Gastroesophageal sphincter (tissue), 4 donors: ENCODE results near the gene STARD9. TPM values are rescaled to one million over a fixed set of nuclear protein-coding genes. Genes with fewer than 3 reads are reported as not detected.
"Not testable (repeated sequence)": the region's sequence is repeated elsewhere in the genome, so short reads cannot be mapped to it uniquely, and the experiment has no call there.

ENCODE experiments used
- ATAC-seq: fragments of 150-250 bp; one replicate; pipeline ENCODE4 v1.9.1; 2016; ENCODE audit warnings: mild to moderate bottlenecking, moderate library complexity
- H3K27ac ChIP-seq, 4 donors: fragments of 200-600 bp; sonication (generic) in 3 of 4; 1 replicate in 3 of 4; 2 replicates in 1 of 4; pipeline ENCODE4 v1.5.1; 2016 to 2019
- H3K27me3 ChIP-seq: fragments of 200-600 bp; sonication (generic); one replicate; pipeline ENCODE4 v1.5.1; 2019
- H3K36me3 ChIP-seq, 2 donors: fragments of 200-600 bp; sonication (generic); one replicate each; pipeline ENCODE4 v1.5.1; 2019; ENCODE audit warnings: control low read depth in 1 of 2
- H3K4me1 ChIP-seq, 3 donors: fragments of 200-600 bp; sonication (generic); 1 replicate in 2 of 3; 2 replicates in 1 of 3; pipeline ENCODE4 v1.5.1; 2016 to 2019; ENCODE audit warnings: control low read depth in 2 of 3
- H3K4me3 ChIP-seq, 2 donors: fragments of 200-600 bp; sonication (generic); one replicate each; pipeline ENCODE4 v1.5.1; 2019; ENCODE audit warnings: mild to moderate bottlenecking in 1 of 2, moderate library complexity in 1 of 2
- H3K9me3 ChIP-seq, 3 donors: fragments of 200-600 bp; sonication (generic); one replicate each; pipeline ENCODE4 v1.5.1; 2017 to 2019; ENCODE audit warnings: control low read depth in 2 of 3
- EP300 ChIP-seq: sonication (generic); formaldehyde crosslinking; IDR thresholded peaks from one replicate; pipeline ENCODE4 v1.6.1; 2017; ENCODE audit warnings: antibody characterized with exemption, mild to moderate bottlenecking
- POLR2A ChIP-seq, 2 donors: fragments of 450-650 bp; IDR thresholded peaks; one replicate each; pipeline ENCODE4 v1.6.1; 2017; ENCODE audit warnings: antibody characterized with exemption in 2 of 2, mild to moderate bottlenecking in 2 of 2, moderate library complexity in 1 of 2
- POLR2AphosphoS5 ChIP-seq: sonication (generic); formaldehyde crosslinking; IDR thresholded peaks from one replicate; pipeline ENCODE4 v1.6.1; 2017; ENCODE audit warnings: antibody characterized with exemption
- WGBS, 2 donors: methylation state at CpG; one replicate each; pipeline ENCODE4 v1.1.5; 2018; ENCODE audit warnings: low coverage in 1 of 2; 5-methylcytosine and 5-hydroxymethylcytosine counted together
- total RNA-seq, 4 donors: library from RNA; depleted of rRNA; stranded (reverse); fragments of >200 nt; gene quantifications; one replicate each; pipeline ENCODE4 v1.1.0, GENCODE V29; 2016
- TF ChIP-seq, protein P1 (sequence below), 4 experiments: fragments of 200-600 bp in 2 of 4; fragments of 450-650 bp in 2 of 4; sonication (generic) in 1 of 4; IDR thresholded peaks; one replicate each; pipeline ENCODE4 v1.5.1; 2017 to 2019; ENCODE audit warnings: antibody characterized with exemption in 4 of 4, mild to moderate bottlenecking in 2 of 4, moderate library complexity in 2 of 4

Gene STARD9
- total RNA-seq, 4 donors from 2014 or later = 15.5 to 78.4 (median 29.1) TPM

DNA sequence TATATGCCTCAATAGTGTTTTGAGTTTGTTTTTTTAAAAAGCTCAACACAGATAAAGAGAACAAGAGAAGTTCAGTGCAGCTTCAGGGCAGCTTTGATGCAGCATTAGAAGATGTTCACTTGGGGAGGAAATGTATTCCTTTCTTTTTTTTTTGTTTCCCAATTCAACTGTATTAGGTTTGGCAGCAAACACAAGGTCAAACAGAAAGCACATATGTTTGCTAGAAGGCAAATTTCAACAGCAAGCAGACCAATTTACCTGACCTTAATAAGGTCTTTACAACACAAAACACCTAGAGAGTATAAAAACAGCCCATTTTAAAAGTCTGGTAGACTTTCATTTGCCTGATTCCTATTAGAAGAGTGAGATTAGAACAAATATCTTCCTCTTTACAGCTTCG is 168.8 kb downstream of the STARD9 start:
- no peak for ATAC-seq
- H3K9me3 ChIP-seq = no peaks in the 10 kb centered on the region
- no peaks in the 10 kb centered on the region for H3K4me1 ChIP-seq
- no peak overlapping the region for H3K27ac ChIP-seq
- no peak for TF ChIP-seq POLR2A (IDR thresholded peaks at IDR 0.05)
- TF ChIP-seq, protein P1, sequence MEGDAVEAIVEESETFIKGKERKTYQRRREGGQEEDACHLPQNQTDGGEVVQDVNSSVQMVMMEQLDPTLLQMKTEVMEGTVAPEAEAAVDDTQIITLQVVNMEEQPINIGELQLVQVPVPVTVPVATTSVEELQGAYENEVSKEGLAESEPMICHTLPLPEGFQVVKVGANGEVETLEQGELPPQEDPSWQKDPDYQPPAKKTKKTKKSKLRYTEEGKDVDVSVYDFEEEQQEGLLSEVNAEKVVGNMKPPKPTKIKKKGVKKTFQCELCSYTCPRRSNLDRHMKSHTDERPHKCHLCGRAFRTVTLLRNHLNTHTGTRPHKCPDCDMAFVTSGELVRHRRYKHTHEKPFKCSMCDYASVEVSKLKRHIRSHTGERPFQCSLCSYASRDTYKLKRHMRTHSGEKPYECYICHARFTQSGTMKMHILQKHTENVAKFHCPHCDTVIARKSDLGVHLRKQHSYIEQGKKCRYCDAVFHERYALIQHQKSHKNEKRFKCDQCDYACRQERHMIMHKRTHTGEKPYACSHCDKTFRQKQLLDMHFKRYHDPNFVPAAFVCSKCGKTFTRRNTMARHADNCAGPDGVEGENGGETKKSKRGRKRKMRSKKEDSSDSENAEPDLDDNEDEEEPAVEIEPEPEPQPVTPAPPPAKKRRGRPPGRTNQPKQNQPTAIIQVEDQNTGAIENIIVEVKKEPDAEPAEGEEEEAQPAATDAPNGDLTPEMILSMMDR (IDR thresholded peaks at IDR 0.05) = no peak
- no peak for TF ChIP-seq POLR2AphosphoS5
- TF ChIP-seq EP300 = no peak
- H3K36me3 ChIP-seq = peaks cover 0 to 18% of the 10 kb centered on the region in 2 donors
- WGBS, 2 donors = 78 to 95% methylated on average over 1 of the region's 1 CpG
- no peaks in the 10 kb centered on the region for H3K27me3 ChIP-seq
- no peak overlapping the region for H3K4me3 ChIP-seq

DNA sequence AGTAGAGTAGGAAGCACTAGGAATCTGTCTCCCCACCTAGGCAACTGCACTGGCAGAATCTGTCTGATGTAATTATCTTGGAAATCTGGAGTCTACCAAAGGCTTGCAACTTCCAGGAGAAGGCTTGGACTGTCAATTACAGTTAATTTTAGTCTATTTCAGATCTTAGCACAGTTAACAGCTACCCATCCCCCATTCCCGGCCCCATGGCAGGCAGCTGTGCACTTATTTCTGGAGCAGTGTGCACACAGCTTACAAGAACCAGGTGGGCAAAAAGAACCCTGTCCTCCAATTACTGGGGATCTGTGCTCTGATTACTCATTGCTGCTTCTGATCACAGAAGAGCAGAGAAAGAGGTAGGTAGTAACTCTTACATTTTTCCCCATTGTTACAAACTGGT is 173.9 kb downstream of the STARD9 start:
- Histone ChIP-seq H3K9me3 (no peaks in the 10 kb centered on the region), H3K4me3 (no peak overlapping the region), H3K4me1 (no peaks in the 10 kb centered on the region), H3K27me3 (no peaks in the 10 kb centered on the region), H3K27ac (no peak overlapping the region), H3K36me3 (peaks cover 0 to 46% of the 10 kb centered on the region in 2 donors)
- TF ChIP-seq, protein P1 (IDR thresholded peaks at IDR 0.05) = no peak
- no peak for TF ChIP-seq POLR2A (IDR thresholded peaks at IDR 0.05)
- no peak for TF ChIP-seq POLR2AphosphoS5
- no peak for ATAC-seq
- no CpG with 5 or more reads among the region's 1 CpG for WGBS, 2 donors

- H3K4me1 ChIP-seq = no peaks in the 10 kb centered on the region
- H3K9me3 ChIP-seq = no peaks in the 10 kb centered on the region
- 88 to 95% methylated on average over 2 of the region's 2 CpGs for WGBS, 2 donors
- no peak overlapping the region for H3K4me3 ChIP-seq
- H3K27ac ChIP-seq = no peak overlapping the region
- TF ChIP-seq POLR2AphosphoS5 (no peak), EP300 (no peak), POLR2A (IDR thresholded peaks at IDR 0.05) (no peak)
- TF ChIP-seq, protein P1 (IDR thresholded peaks at IDR 0.05) = no peak
- no peaks in the 10 kb centered on the region for H3K27me3 ChIP-seq
- peaks cover 0 to 42% of the 10 kb centered on the region in 2 donors for H3K36me3 ChIP-seq
- ATAC-seq = no peak
Observed at GRCh38 chr15:42750306-42750705, 174.9 kb downstream of the STARD9 start.

DNA sequence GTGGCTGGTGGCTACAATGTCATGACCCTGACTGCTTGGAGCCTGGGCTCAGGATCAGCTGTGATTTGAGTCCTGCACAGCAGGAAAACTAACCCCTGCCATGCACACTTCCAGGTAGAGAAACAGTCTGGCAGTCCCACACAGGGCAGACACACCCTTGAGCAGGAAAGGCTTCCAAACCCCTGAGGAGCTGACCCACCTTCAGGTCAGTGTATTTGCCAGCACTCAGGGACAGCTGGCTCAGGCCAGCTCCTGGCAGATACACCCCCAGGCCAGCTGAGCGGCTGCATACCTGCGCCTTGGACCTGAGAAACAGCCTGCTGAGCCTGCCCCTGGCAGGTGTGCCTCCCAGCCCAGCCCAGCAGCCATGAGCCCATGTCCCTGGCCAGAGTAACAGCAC is 183.7 kb downstream of the STARD9 start:
- H3K4me1 ChIP-seq = no peaks in the 10 kb centered on the region
- no CpG with 5 or more reads among the region's 2 CpGs for WGBS, 2 donors
- no peaks in the 10 kb centered on the region for H3K27me3 ChIP-seq
- ATAC-seq = no peak
- no peak overlapping the region for H3K4me3 ChIP-seq
- peaks cover 0 to 4% of the 10 kb centered on the region in 2 donors for H3K36me3 ChIP-seq
- TF ChIP-seq POLR2A (IDR thresholded peaks at IDR 0.05) = no peak
- no peak for TF ChIP-seq EP300
- TF ChIP-seq, protein P1 (IDR thresholded peaks at IDR 0.05) = no peak
- TF ChIP-seq POLR2AphosphoS5 = no peak
- H3K9me3 ChIP-seq = peaks cover 0 to 14% (median 0%) of the 10 kb centered on the region in 3 donors
- no peak overlapping the region for H3K27ac ChIP-seq

DNA sequence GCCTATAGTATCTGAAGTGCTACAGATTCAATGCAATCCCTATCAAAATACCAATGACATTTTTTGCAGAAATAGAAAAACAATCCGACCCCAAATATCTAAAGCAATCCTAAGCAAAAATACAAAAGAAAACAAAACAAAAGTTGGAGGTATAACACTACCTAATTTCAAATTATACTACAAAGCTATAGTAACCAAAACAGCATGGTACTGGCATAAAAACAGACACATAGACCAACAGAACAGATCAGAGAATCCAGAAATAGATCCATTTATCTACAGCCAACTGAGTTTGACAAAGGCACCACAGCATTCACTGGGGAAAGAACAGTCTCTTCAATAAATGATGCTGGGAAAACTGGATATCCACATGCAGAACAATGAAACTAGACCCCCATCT is 185.4 kb downstream of the STARD9 start:
- Histone ChIP-seq H3K27ac (no peak overlapping the region), H3K27me3 (no peaks in the 10 kb centered on the region), H3K9me3 (peaks cover 0 to 14% (median 0%) of the 10 kb centered on the region in 3 donors), H3K4me3 (no peak overlapping the region), H3K4me1 (no peaks in the 10 kb centered on the region), H3K36me3 (peaks cover 0 to 11% of the 10 kb centered on the region in 2 donors)
- no peak for TF ChIP-seq POLR2A (IDR thresholded peaks at IDR 0.05)
- TF ChIP-seq EP300 = no peak
- no peak for TF ChIP-seq POLR2AphosphoS5
- TF ChIP-seq, protein P1 (IDR thresholded peaks at IDR 0.05) = no peak
- ATAC-seq = no peak
- 89 to 100% methylated on average over 1 of the region's 1 CpG for WGBS, 2 donors

- not testable (repeated sequence) for ATAC-seq, H3K4me1 ChIP-seq, H3K27ac ChIP-seq, H3K4me3 ChIP-seq, H3K27me3 ChIP-seq
- H3K36me3 ChIP-seq = peaks cover 0 to 11% of the 10 kb centered on the region in 2 donors
- H3K9me3 ChIP-seq = peaks cover 0 to 14% (median 0%) of the 10 kb centered on the region in 3 donors
- 88 to 92% methylated on average over 2 of the region's 2 CpGs for WGBS, 2 donors
Observed at GRCh38 chr15:42761813-42762212, 186.4 kb downstream of the STARD9 start.

- not testable (repeated sequence) for H3K4me1 ChIP-seq, H3K27me3 ChIP-seq
- 100% methylated on average over 1 of the region's 16 CpGs; no CpG with 5 or more reads in 1 of the 2 donors for WGBS, 2 donors
Observed at GRCh38 chr15:42764154-42764731, 188.8 kb downstream of the STARD9 start.

More at GRCh38 chr15:42764154-42764731, 188.8 kb downstream of the STARD9 start:
- H3K27ac ChIP-seq, H3K4me3 ChIP-seq, ATAC-seq: not testable (repeated sequence)
- H3K9me3 ChIP-seq = peaks cover 0 to 14% (median 0%) of the 10 kb centered on the region in 3 donors
- peaks cover 0 to 11% of the 10 kb centered on the region in 2 donors for H3K36me3 ChIP-seq
